Pancreas (tissue), 10 donors: Measurements from ENCODE around the gene KCNMB4. TPM values are rescaled to one million over a fixed set of nuclear protein-coding genes. Genes with fewer than 3 reads are reported as not detected.
"Not testable (repeated sequence)": the region's sequence is repeated elsewhere in the genome, so short reads cannot be mapped to it uniquely, and the experiment has no call there.

Experiments used
- ATAC-seq, 4 donors: fragments of 200-7000 bp; cut with Tn5 transposase; one replicate each; pipeline versions ENCODE4 v1.8.0 to v1.9.1; 2020; ENCODE audit warnings: mild to moderate bottlenecking in 4 of 4, moderate library complexity in 4 of 4
- DNase-seq, 6 donors: peaks; one replicate each; pipeline ENCODE4 v3.0.0-alpha.2; 2020
- FAIRE-seq: peaks from 2 replicates; lab custom pipeline; 2012; peaks lifted over from hg19 to GRCh38; lab: Jason Lieb, UNC
- H3K27ac ChIP-seq, 4 donors: fragments of 200-600 bp; sonication (generic); 1 replicate in 3 of 4; 2 replicates in 1 of 4; pipeline versions ENCODE4 v1.5.0 to v1.8.0; 2020
- H3K27me3 ChIP-seq, 4 donors: fragments of 200-600 bp; one replicate each; pipeline ENCODE4 v1.8.0; 2021
- H3K36me3 ChIP-seq, 3 donors: fragments of 200-600 bp; sonication (generic) in 1 of 3; one replicate each; pipeline versions ENCODE4 v1.5.0 to v1.8.0; 2020 to 2021
- H3K4me1 ChIP-seq, 3 donors: fragments of 200-600 bp; one replicate each; pipeline ENCODE4 v1.8.0; 2021
- H3K4me3 ChIP-seq, 4 donors: fragments of 200-600 bp; sonication (generic) in 2 of 4; one replicate each; pipeline versions ENCODE4 v1.5.0 to v1.8.0; 2020 to 2021
- H3K9me3 ChIP-seq, 4 donors: fragments of 200-600 bp; one replicate each; pipeline ENCODE4 v1.8.0; 2021
- WGBS, 2 donors: extraction: QIAGEN DNeasy Blood & Tissue Kit; methylation state at CpG; one replicate each; pipeline ENCODE4 v1.1.7; 2013; 5-methylcytosine and 5-hydroxymethylcytosine counted together
- intact Hi-C, 3 donors: fragments of 100-400 bp; cut with DNase I; formaldehyde crosslinking; loops; one replicate each; pipeline versions ENCODE4 v1.11.1 to v1.14.2; 2022
- polyA plus RNA-seq, 2 donors: library from polyadenylated mRNA; stranded (reverse); fragments of 200-250 nt; gene quantifications; one replicate each; pipeline ENCODE4 v1.2.3, GENCODE V29; 2013
- total RNA-seq, 6 donors: library from RNA; stranded (reverse); fragmentation: NEBNext Ultra II Directional in 4 of 6; extraction: Animal tissue kit (Norgen Biotek cat#: 25700) in 4 of 6; gene quantifications; one replicate each; pipeline versions ENCODE4 v1.2.1 to v1.2.4, GENCODE V29; 2021 to 2023
- TF ChIP-seq, protein P1 (sequence below), 4 donors: fragments of 200-600 bp; sonication (generic) in 3 of 4; IDR thresholded peaks; one replicate each; pipeline versions ENCODE4 v1.5.0 to v1.8.0; 2021; ENCODE audit warnings: antibody characterized with exemption in 4 of 4
- donor health status: healthy with polysubstance abuse.
- donor health status: DM: no; HTN: no; CAD: no; lungs with moderate emphysema.
- donor health status: DM: no; HTN: no; CAD: no.
- donor health status: control.
- donor health status: control.
- donor health status: Bipolar disorder and iron deficiency.
- donor health status: DM: yes; HTN: yes; CAD: no.
- donor health status: DM: no; HTN: no; CAD: no.
- donor health status: DM: no; HTN: no; CAD: no.
- donor health status: DM: yes; HTN: yes; CAD: no.

KCNMB4 gene
- total and polyA plus RNA-seq, 8 donors = 0.12 to 1.1 (median 0.33) TPM

DNA sequence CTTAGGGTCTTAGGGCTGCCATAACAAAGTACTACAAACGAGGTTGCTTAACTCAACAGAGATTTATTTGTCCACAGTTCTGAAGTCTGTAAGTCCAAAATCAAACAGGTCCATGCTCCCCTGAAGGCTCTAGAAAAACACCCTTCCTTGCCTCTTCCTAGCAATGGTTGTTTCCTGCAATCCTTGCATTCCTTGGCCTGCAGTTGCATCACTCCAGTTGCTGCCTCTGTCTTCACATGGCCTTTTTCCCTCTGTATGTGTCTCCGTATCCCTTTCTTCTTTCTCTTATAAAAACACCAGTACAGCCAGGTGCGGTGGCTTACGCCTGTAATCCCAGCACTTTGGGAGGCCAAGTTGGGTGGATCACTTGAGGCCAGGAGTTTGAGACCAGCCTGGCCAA, 17.4 kb downstream of the KCNMB4 start:
- ATAC-seq (no peak), DNase-seq (no peak), FAIRE-seq (no peak)
- TF ChIP-seq, protein P1, sequence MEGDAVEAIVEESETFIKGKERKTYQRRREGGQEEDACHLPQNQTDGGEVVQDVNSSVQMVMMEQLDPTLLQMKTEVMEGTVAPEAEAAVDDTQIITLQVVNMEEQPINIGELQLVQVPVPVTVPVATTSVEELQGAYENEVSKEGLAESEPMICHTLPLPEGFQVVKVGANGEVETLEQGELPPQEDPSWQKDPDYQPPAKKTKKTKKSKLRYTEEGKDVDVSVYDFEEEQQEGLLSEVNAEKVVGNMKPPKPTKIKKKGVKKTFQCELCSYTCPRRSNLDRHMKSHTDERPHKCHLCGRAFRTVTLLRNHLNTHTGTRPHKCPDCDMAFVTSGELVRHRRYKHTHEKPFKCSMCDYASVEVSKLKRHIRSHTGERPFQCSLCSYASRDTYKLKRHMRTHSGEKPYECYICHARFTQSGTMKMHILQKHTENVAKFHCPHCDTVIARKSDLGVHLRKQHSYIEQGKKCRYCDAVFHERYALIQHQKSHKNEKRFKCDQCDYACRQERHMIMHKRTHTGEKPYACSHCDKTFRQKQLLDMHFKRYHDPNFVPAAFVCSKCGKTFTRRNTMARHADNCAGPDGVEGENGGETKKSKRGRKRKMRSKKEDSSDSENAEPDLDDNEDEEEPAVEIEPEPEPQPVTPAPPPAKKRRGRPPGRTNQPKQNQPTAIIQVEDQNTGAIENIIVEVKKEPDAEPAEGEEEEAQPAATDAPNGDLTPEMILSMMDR (IDR thresholded peaks at IDR 0.05) = no peak
- Histone ChIP-seq H3K4me3 (no peak overlapping the region), H3K27ac (no peak overlapping the region), H3K36me3 (no peaks in the 10 kb centered on the region), H3K4me1 (no peaks in the 10 kb centered on the region), H3K9me3 (no peaks in the 10 kb centered on the region), H3K27me3 (no peaks in the 10 kb centered on the region)
- intact Hi-C loops = no loop called here
- 86 to 87% methylated on average over 4 of the region's 4 CpGs for WGBS, 2 donors

DNA sequence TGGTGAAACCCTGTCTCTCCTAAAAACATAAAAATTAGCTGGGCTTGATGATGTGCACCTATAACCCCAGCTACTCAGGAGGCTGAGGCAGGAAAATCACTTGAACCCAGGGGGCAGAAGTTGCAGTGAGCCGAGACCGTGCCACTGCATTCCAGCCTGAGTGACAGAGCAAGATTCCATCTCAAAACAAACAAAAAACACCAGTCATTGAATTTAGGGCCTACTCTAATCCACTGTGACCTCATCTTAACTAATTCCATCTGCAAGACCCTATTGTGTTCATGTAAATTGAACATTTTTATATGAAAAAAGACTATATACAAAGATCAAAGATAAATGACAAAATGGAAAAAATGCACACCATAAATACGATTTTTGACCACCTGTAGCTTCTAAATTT, 17.8 kb downstream of the KCNMB4 start:
- ATAC-seq = no peak
- intact Hi-C loops = no loop called here
- no peaks in the 10 kb centered on the region for H3K27me3 ChIP-seq
- H3K4me3 ChIP-seq = no peak overlapping the region
- TF ChIP-seq, protein P1 (IDR thresholded peaks at IDR 0.05) = no peak
- H3K27ac ChIP-seq = no peak overlapping the region
- H3K4me1 ChIP-seq = no peaks in the 10 kb centered on the region
- no peak for DNase-seq
- 73 to 74% methylated on average over 3 of the region's 3 CpGs for WGBS, 2 donors
- FAIRE-seq = no peak
- H3K36me3 ChIP-seq = no peaks in the 10 kb centered on the region
- no peaks in the 10 kb centered on the region for H3K9me3 ChIP-seq

DNA sequence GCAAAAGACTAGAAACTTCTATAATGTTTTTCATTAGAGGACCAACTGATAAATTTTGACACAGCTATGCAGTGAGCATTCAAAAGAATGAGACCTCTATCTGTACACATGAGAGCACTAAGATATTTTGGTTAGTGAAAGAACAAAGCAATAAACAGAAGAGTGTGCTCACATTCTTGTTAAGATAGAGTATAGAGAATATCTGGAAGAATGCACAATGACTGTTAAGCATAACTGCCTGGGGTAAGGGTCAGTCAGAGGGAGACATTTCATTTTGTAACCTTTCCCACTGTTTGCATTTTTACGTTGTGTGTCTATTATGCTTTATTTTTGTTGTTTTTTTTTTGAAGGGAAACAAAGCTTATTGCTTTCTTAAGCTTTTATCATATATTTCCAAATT, 20.7 kb downstream of the KCNMB4 start:
- Histone ChIP-seq H3K9me3 (no peaks in the 10 kb centered on the region), H3K36me3 (no peaks in the 10 kb centered on the region), H3K4me1 (no peaks in the 10 kb centered on the region), H3K27me3 (no peaks in the 10 kb centered on the region), H3K27ac (no peak overlapping the region), H3K4me3 (no peak overlapping the region)
- TF ChIP-seq, protein P1 (IDR thresholded peaks at IDR 0.05) = no peak
- 83 to 92% methylated on average over 1 of the region's 1 CpG for WGBS, 2 donors
- ATAC-seq (no peak), FAIRE-seq (no peak), DNase-seq (no peak)
- intact Hi-C loops = no loop called here

DNA sequence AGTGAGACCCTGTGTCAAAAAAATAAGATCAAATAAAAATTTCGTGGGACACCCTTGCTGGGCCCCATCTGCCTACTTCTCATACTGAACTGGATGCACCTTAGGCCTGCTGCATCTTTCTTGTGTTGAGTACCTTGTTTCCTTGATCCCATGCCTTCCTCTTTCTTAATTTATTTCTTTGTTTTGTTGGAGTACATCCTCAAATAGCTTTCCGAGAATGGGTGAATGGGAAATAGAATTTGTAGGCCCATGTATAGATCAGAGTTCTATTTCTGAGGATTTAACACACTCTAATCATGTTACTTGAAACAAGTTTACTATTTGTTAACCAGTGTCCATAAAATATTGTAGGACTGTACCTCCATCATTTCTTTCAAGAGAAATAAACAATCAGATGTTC, 23.6 kb downstream of the KCNMB4 start:
- Histone ChIP-seq H3K4me3 (no peak overlapping the region), H3K27me3 (no peaks in the 10 kb centered on the region), H3K4me1 (no peaks in the 10 kb centered on the region), H3K36me3 (no peaks in the 10 kb centered on the region), H3K9me3 (no peaks in the 10 kb centered on the region), H3K27ac (no peak overlapping the region)
- DNase-seq (no peak), FAIRE-seq (no peak), ATAC-seq (no peak)
- 59 to 70% methylated on average over 2 of the region's 2 CpGs for whole genome bisulfite sequencing, 2 donors
- TF ChIP-seq, protein P1 (IDR thresholded peaks at IDR 0.05) = no peak
- intact Hi-C loops = no loop called here

DNA sequence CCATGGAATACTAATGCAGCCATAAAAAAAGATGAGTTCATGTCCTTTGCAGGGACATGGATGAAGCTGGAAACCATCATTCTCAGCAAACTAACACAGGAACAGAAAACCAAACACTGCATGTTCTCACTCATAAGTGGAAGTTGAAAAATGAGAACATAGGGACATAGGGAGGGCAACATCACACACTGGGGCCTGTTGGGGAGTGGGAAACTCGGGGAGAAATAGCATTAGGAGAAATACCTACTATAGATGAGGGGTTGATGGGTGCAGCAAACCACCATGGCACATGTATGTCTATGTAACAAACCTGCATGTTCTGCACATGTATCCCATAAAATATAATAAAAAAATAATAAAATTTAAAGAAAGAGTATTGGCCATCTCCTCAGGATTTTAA, 26.5 kb downstream of the KCNMB4 start:
- H3K27ac ChIP-seq, intact Hi-C loops, ATAC-seq, H3K4me3 ChIP-seq, H3K4me1 ChIP-seq, FAIRE-seq, DNase-seq, H3K9me3 ChIP-seq, H3K27me3 ChIP-seq, H3K36me3 ChIP-seq: not testable (repeated sequence)
- WGBS, 2 donors = 19 to 33% methylated on average over 1 of the region's 1 CpG
